SK-N-SH treated with all-trans-retinoic acid at 6 μM for 48 hours (cell line): Measurements from ENCODE around the gene GATA5.

Experiments
- ATAC-seq: fragments of 200-7000 bp; cut with Tn5 transposase; 3 replicates; pipeline ENCODE4 v1.9.1; 2020; ENCODE audit warnings: mild to moderate bottlenecking, moderate library complexity
- ARNTL ChIP-seq: fragments of 450-650 bp; formaldehyde crosslinking; IDR thresholded peaks from 2 replicates; pipeline ENCODE4 v1.5.0; 2020; ENCODE audit warnings: low read depth, mild to moderate bottlenecking, moderate library complexity, borderline replicate concordance
- BACH2 ChIP-seq: fragments of 250-450 bp; sonication (Bioruptor Pico); IDR thresholded peaks from 2 replicates; pipeline ENCODE4 v1.9.0; 2021; ENCODE audit warnings: mild to moderate bottlenecking, borderline replicate concordance
- CSDC2 ChIP-seq: fragments of 250-450 bp; sonication (Bioruptor Pico); IDR thresholded peaks from 2 replicates; pipeline ENCODE4 v1.5.0; 2020; ENCODE audit warnings: mild to moderate bottlenecking, moderate library complexity
- ESRRG ChIP-seq: fragments of 250-450 bp; sonication (Bioruptor Pico); IDR thresholded peaks from 2 replicates; pipeline ENCODE4 v1.6.1; 2021; ENCODE audit warnings: mild to moderate bottlenecking
- GLIS3 ChIP-seq: fragments of 250-450 bp; sonication (Bioruptor Pico); IDR thresholded peaks from 2 replicates; pipeline ENCODE4 v1.5.0; 2020; ENCODE audit warnings: mild to moderate bottlenecking, moderate library complexity
- ISL1 ChIP-seq: fragments of 250-450 bp; sonication (Bioruptor Pico); IDR thresholded peaks from 2 replicates; pipeline ENCODE4 v2.1.2; 2022; ENCODE audit warnings: mild to moderate bottlenecking, moderate library complexity
- OSR1 ChIP-seq: fragments of 250-450 bp; sonication (Bioruptor Pico); IDR thresholded peaks from 2 replicates; pipeline ENCODE4 v1.8.0; 2022; ENCODE audit warnings: moderate library complexity, mild to moderate bottlenecking, inconsistent platforms
- PPARA ChIP-seq: fragments of 250-450 bp; sonication (Bioruptor Pico); IDR thresholded peaks from 2 replicates; pipeline ENCODE4 v1.5.0; 2020; ENCODE audit warnings: mild to moderate bottlenecking, borderline replicate concordance
- RARB ChIP-seq: fragments of 250-450 bp; sonication (Bioruptor Pico); IDR thresholded peaks from 2 replicates; pipeline ENCODE4 v1.8.0; 2021; ENCODE audit warnings: mild to moderate bottlenecking, moderate library complexity
- SNAI2 ChIP-seq: fragments of 250-450 bp; sonication (Bioruptor Pico); IDR thresholded peaks from 2 replicates; pipeline ENCODE4 v1.5.0; 2020; ENCODE audit warnings: mild to moderate bottlenecking, moderate library complexity
- TCF4 ChIP-seq: fragments of 250-450 bp; sonication (Bioruptor Pico); IDR thresholded peaks from 2 replicates; pipeline ENCODE4 v1.8.0; 2021; ENCODE audit warnings: mild to moderate bottlenecking, moderate library complexity, borderline replicate concordance
- TSHZ2 ChIP-seq: fragments of 250-450 bp; sonication (Bioruptor Pico); IDR thresholded peaks from 2 replicates; pipeline ENCODE4 v1.5.0; 2020; ENCODE audit warnings: mild to moderate bottlenecking, moderate library complexity
- ZC3H10 ChIP-seq: fragments of 250-450 bp; sonication (Bioruptor Pico); IDR thresholded peaks from 2 replicates; pipeline ENCODE4 v1.5.1; 2021; ENCODE audit warnings: mild to moderate bottlenecking, moderate library complexity
- ZFP3 ChIP-seq: fragments of 250-450 bp; sonication (Bioruptor Pico); IDR thresholded peaks from 2 replicates; pipeline ENCODE4 v1.5.0; 2020; ENCODE audit warnings: mild to moderate bottlenecking, moderate library complexity
- ZFP30 ChIP-seq: fragments of 450-650 bp; formaldehyde crosslinking; IDR thresholded peaks from 2 replicates; pipeline ENCODE4 v1.5.0; 2022; ENCODE audit warnings: mild to moderate bottlenecking, moderate library complexity
- ZNF565 ChIP-seq: fragments of 450-650 bp; formaldehyde crosslinking; conservative IDR thresholded peaks from 2 replicates; pipeline ENCODE4 v1.5.0; 2020; ENCODE audit warnings: low read depth, mild to moderate bottlenecking, moderate library complexity
- ZNF8 ChIP-seq: fragments of 450-650 bp; formaldehyde crosslinking; IDR thresholded peaks from 2 replicates; pipeline ENCODE4 v1.5.0; 2020; ENCODE audit warnings: mild to moderate bottlenecking, moderate library complexity
- TF ChIP-seq, protein P1 (sequence below): fragments of 250-450 bp; sonication (Bioruptor Pico); IDR thresholded peaks from 2 replicates; pipeline ENCODE4 v1.5.1; 2020; ENCODE audit warnings: low read depth, mild to moderate bottlenecking, moderate library complexity
- TF ChIP-seq, protein P2 (sequence below): fragments of 250-450 bp; sonication (Bioruptor Pico); IDR thresholded peaks from 2 replicates; pipeline ENCODE4 v1.8.0; 2021; ENCODE audit warnings: low read depth, mild to moderate bottlenecking, moderate library complexity, borderline replicate concordance
- TF ChIP-seq, protein P3 (sequence below): fragments of 250-450 bp; sonication (Bioruptor Pico); IDR thresholded peaks from 2 replicates; pipeline ENCODE4 v1.5.1; 2021; ENCODE audit warnings: mild to moderate bottlenecking, moderate library complexity
- TF ChIP-seq, protein P4 (sequence below): fragments of 250-450 bp; sonication (Bioruptor Pico); IDR thresholded peaks from 2 replicates; pipeline ENCODE4 v1.8.0; 2020; ENCODE audit warnings: mild to moderate bottlenecking, moderate library complexity, borderline replicate concordance

The GATA5 gene

DNA sequence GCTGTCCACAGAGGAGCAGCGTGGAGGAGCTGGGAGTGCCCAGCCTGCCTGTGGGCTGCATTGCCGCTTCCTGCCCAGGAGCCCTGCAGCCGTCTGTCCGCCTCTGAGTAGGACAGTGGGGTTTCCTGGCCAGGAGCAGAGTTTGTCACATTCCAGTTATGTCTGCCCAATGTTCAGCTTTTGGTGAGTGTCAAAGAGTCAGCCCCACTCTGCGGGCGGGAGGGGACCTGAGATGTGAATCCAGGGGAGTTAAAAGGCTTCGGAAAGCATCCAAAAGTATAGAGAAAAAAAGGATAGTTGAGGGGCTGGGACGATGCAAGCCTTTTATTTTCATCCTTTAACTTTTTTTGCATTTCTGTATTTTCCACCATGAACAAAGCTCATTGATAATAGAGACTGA is 7.2 kb upstream of the GATA5 start:
- TF ChIP-seq ESRRG (no peak), PPARA (CRISPR knock-in tag) (no peak), ZNF565 (CRISPR knock-in tag) (no peak), BACH2 (CRISPR knock-in tag) (no peak), ZNF8 (CRISPR knock-in tag) (no peak), ZFP3 (no peak), CSDC2 (no peak), GLIS3 (no peak), ZC3H10 (CRISPR knock-in tag) (no peak), ARNTL (no peak)
- TF ChIP-seq, protein P1, sequence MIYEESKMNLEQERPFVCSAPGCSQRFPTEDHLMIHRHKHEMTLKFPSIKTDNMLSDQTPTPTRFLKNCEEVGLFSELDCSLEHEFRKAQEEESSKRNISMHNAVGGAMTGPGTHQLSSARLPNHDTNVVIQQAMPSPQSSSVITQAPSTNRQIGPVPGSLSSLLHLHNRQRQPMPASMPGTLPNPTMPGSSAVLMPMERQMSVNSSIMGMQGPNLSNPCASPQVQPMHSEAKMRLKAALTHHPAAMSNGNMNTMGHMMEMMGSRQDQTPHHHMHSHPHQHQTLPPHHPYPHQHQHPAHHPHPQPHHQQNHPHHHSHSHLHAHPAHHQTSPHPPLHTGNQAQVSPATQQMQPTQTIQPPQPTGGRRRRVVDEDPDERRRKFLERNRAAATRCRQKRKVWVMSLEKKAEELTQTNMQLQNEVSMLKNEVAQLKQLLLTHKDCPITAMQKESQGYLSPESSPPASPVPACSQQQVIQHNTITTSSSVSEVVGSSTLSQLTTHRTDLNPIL (CRISPR knock-in tag) = no peak
- TF ChIP-seq, protein P2, sequence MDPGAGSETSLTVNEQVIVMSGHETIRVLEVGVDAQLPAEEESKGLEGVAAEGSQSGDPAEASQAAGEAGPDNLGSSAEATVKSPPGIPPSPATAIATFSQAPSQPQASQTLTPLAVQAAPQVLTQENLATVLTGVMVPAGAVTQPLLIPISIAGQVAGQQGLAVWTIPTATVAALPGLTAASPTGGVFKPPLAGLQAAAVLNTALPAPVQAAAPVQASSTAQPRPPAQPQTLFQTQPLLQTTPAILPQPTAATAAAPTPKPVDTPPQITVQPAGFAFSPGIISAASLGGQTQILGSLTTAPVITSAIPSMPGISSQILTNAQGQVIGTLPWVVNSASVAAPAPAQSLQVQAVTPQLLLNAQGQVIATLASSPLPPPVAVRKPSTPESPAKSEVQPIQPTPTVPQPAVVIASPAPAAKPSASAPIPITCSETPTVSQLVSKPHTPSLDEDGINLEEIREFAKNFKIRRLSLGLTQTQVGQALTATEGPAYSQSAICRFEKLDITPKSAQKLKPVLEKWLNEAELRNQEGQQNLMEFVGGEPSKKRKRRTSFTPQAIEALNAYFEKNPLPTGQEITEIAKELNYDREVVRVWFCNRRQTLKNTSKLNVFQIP = no peak
- TF ChIP-seq, protein P3, sequence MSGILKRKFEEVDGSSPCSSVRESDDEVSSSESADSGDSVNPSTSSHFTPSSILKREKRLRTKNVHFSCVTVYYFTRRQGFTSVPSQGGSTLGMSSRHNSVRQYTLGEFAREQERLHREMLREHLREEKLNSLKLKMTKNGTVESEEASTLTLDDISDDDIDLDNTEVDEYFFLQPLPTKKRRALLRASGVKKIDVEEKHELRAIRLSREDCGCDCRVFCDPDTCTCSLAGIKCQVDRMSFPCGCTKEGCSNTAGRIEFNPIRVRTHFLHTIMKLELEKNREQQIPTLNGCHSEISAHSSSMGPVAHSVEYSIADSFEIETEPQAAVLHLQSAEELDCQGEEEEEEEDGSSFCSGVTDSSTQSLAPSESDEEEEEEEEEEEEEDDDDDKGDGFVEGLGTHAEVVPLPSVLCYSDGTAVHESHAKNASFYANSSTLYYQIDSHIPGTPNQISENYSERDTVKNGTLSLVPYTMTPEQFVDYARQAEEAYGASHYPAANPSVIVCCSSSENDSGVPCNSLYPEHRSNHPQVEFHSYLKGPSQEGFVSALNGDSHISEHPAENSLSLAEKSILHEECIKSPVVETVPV (CRISPR knock-in tag) = no peak
- ATAC-seq = no peak

GRCh38 chr20:62482146-62482809 is 6.5 kb upstream of the GATA5 start:
- TF ChIP-seq ZNF565 (CRISPR knock-in tag) (no peak), RARB (CRISPR knock-in tag) (no peak), ZC3H10 (CRISPR knock-in tag) (no peak), BACH2 (CRISPR knock-in tag) (no peak), GLIS3 (no peak), PPARA (CRISPR knock-in tag) (no peak), ISL1 (CRISPR knock-in tag) (no peak), SNAI2 (CRISPR knock-in tag) (no peak)
- TF ChIP-seq, protein P4, sequence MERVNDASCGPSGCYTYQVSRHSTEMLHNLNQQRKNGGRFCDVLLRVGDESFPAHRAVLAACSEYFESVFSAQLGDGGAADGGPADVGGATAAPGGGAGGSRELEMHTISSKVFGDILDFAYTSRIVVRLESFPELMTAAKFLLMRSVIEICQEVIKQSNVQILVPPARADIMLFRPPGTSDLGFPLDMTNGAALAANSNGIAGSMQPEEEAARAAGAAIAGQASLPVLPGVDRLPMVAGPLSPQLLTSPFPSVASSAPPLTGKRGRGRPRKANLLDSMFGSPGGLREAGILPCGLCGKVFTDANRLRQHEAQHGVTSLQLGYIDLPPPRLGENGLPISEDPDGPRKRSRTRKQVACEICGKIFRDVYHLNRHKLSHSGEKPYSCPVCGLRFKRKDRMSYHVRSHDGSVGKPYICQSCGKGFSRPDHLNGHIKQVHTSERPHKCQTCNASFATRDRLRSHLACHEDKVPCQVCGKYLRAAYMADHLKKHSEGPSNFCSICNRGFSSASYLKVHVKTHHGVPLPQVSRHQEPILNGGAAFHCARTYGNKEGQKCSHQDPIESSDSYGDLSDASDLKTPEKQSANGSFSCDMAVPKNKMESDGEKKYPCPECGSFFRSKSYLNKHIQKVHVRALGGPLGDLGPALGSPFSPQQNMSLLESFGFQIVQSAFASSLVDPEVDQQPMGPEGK (CRISPR knock-in tag) = no peak
- TF ChIP-seq, all 23 proteins: peak for 0
- no peak for ATAC-seq

DNA sequence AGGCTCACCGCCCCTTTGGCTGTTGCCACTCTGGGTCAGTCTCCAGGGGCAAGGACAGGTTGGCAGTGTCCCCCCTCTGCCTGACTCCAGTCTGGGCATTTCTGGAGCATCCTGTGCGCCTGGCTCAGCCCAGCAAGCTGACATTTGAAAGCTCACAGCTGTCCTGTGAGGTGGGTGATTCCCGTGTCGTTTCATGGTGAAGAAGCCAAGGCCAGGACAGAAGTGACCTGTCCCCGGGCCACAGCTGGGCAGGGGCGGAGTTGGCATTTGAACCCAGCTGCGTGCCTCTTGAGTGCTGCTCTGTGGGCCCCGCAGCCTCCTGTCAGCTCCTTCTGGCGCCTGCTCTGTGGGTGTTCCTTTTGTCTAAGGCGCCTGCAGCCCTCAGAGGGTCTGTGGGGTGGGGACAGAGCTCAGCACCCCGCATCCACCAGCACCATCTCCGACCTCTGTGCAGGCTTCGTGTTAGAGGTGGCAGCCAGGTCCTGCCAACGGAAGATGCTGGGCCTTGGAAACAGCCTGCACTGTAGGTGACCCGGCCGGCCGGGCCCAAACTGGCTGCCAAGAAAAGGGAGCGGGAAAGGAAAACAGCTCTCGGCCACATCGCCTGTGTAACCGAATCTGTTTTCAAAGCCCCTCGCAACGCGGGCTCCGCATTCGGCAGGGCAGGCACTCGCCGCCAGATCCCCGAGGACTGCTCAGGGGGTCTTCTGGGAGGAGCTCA is 5.8 kb upstream of the GATA5 start:
- no peak for ATAC-seq
- TF ChIP-seq BACH2 (CRISPR knock-in tag) = no peak
- no peak for TF ChIP-seq ZFP3
- TF ChIP-seq ZC3H10 (CRISPR knock-in tag) = no peak
- no peak for TF ChIP-seq TSHZ2 (CRISPR knock-in tag)
- TF ChIP-seq, protein P4 (CRISPR knock-in tag) = no peak
- TF ChIP-seq ZNF565 (CRISPR knock-in tag) = no peak
- no peak for TF ChIP-seq TCF4 (CRISPR knock-in tag)
- TF ChIP-seq GLIS3 = no peak
- no peak for TF ChIP-seq OSR1 (CRISPR knock-in tag)
- TF ChIP-seq ZFP30 (CRISPR knock-in tag) = no peak
- no peak for TF ChIP-seq PPARA (CRISPR knock-in tag)
- TF ChIP-seq, protein P1 (CRISPR knock-in tag) = no peak
- TF ChIP-seq ISL1 (CRISPR knock-in tag) = no peak
